ENCODE data around the gene ITGA3.

The ITGA3 gene

GRCh38 chr17:50095626-50096037 is 39.7 kb downstream of the ITGA3 start:
- no peak for DNase-seq

- no peak for DNase-seq
Observed at GRCh38 chr17:50096092-50096491, 40.2 kb downstream of the ITGA3 start.

GRCh38 chr17:50096758-50097157 is 40.8 kb downstream of the ITGA3 start:
- no peak for DNase-seq

GRCh38 chr17:50097455-50097854 is 41.5 kb downstream of the ITGA3 start:
- no peak for DNase-seq

GRCh38 chr17:50097926-50098325 is 42.0 kb downstream of the ITGA3 start:
- DNase-seq, result no peak

GRCh38 chr17:50098583-50098982 is 42.7 kb downstream of the ITGA3 start:
- no peak for DNase-seq

- no peak for DNase-seq
Observed at GRCh38 chr17:50099003-50099402, 43.1 kb downstream of the ITGA3 start.

GRCh38 chr17:50100480-50100883 is 44.6 kb downstream of the ITGA3 start:
- no peak for DNase-seq

- DNase-seq, result no peak
Observed at GRCh38 chr17:50100921-50101345, 45.0 kb downstream of the ITGA3 start.

- DNase-seq, result no peak
Observed at GRCh38 chr17:50101346-50102163, 45.6 kb downstream of the ITGA3 start.

- DNase-seq, result no peak
Observed at GRCh38 chr17:50102164-50102991, 46.5 kb downstream of the ITGA3 start.

GRCh38 chr17:50103252-50103651 is 47.3 kb downstream of the ITGA3 start:
- DNase-seq, result no peak

- no peak for DNase-seq
Observed at GRCh38 chr17:50103941-50104340, 48.0 kb downstream of the ITGA3 start.

- no peak for DNase-seq
Observed at GRCh38 chr17:50105811-50106210, 49.9 kb downstream of the ITGA3 start.

- no peak for DNase-seq
Observed at GRCh38 chr17:50106393-50107131, 50.7 kb downstream of the ITGA3 start.

- no peak for DNase-seq
Observed at GRCh38 chr17:50107790-50108414, 52.0 kb downstream of the ITGA3 start.

- DNase-seq, result no peak
Observed at GRCh38 chr17:50108556-50108955, 52.6 kb downstream of the ITGA3 start.

GRCh38 chr17:50109207-50109606 is 53.3 kb downstream of the ITGA3 start:
- no peak for DNase-seq

GRCh38 chr17:50109785-50110184 is 53.9 kb downstream of the ITGA3 start:
- DNase-seq, result no peak

GRCh38 chr17:50110591-50111349 is 54.9 kb downstream of the ITGA3 start:
- DNase-seq, result no peak

GRCh38 chr17:50111673-50112655 is 56.1 kb downstream of the ITGA3 start:
- DNase-seq, result no peak
